Neural cell (in vitro differentiated cells): Measurements from ENCODE around the gene FOSL2.

Experiments
- CTCF ChIP-seq: fragments of 450-650 bp; IDR thresholded peaks from 2 replicates; pipeline ENCODE4 v1.5.1; 2014; ENCODE audit warnings: antibody characterized with exemption, mild to moderate bottlenecking, moderate library complexity; ENCODE audit not compliant: poor library complexity, severe bottlenecking
- POLR2AphosphoS5 ChIP-seq: IDR thresholded peaks from 2 replicates; pipeline ENCODE4 v1.6.1; 2012
- TAF1 ChIP-seq: IDR thresholded peaks from 2 replicates; pipeline ENCODE4 v1.6.1; 2012; ENCODE audit warnings: low read depth

- TF ChIP-seq TAF1 (no peak), CTCF (no peak), POLR2AphosphoS5 (no peak)
Measured at GRCh38 chr2:28431741-28432140, 39.1 kb downstream of the FOSL2 start.
